Endothelial cell of umbilical vein (primary cell): ENCODE results near the gene CLIC6.

Experiments used
- CTCF ChIP-seq, 2 donors: IDR thresholded peaks; 1 replicate in 1 of 2; 2 replicates in 1 of 2; pipeline ENCODE4 v1.5.1; 2011; ENCODE audit warnings: low read length in 2 of 2, mild to moderate bottlenecking in 2 of 2, moderate library complexity in 2 of 2, control low read depth in 1 of 2, inconsistent platforms in 1 of 2, low read depth in 1 of 2; ENCODE audit not compliant: insufficient read depth in 1 of 2; ENCODE audit errors: extremely low read depth in 1 of 2
- EZH2 ChIP-seq: IDR thresholded peaks from 2 replicates; pipeline ENCODE4 v1.6.1; 2012; ENCODE audit warnings: borderline replicate concordance, low read depth, mild to moderate bottlenecking, moderate library complexity, low read length, inconsistent platforms; ENCODE audit not compliant: severe bottlenecking
- GATA2 ChIP-seq: IDR thresholded peaks from 2 replicates; pipeline ENCODE4 v1.7.0; 2011; ENCODE audit warnings: low read depth, mild to moderate bottlenecking, moderate library complexity, mixed read lengths, low read length; ENCODE audit not compliant: insufficient read length, insufficient read depth
- JUN ChIP-seq: IDR thresholded peaks from 2 replicates; pipeline ENCODE4 v1.6.1; 2011; ENCODE audit warnings: borderline replicate concordance, low read depth; ENCODE audit not compliant: insufficient read length, insufficient read depth
- MAX ChIP-seq: IDR thresholded peaks from 2 replicates; pipeline ENCODE4 v1.6.1; 2011; ENCODE audit not compliant: insufficient read depth, insufficient read length
- MYC ChIP-seq: IDR thresholded peaks from one replicate; pipeline ENCODE4 v1.6.1; 2011; ENCODE audit warnings: mild to moderate bottlenecking, low read depth, low read length
- POLR2A ChIP-seq: IDR thresholded peaks from 2 replicates; pipeline ENCODE4 v1.6.1; 2012; ENCODE audit warnings: low read depth, mild to moderate bottlenecking, control low read depth, low read length
- POLR2AphosphoS5 ChIP-seq: IDR thresholded peaks from 2 replicates; pipeline ENCODE4 v1.6.1; 2012; ENCODE audit warnings: low read depth, mild to moderate bottlenecking, control low read depth, low read length, moderate library complexity; ENCODE audit not compliant: insufficient read depth

- TF ChIP-seq POLR2AphosphoS5 (no peak), CTCF (IDR thresholded peaks at IDR 0.05; ENCODE audit: extremely low read depth in 1 of 2, insufficient read depth in 1 of 2, low read depth in 1 of 2, low read length in 2 of 2) (no peak), MAX (no peak), MYC (no peak), POLR2A (no peak), EZH2 (no peak), JUN (no peak), GATA2 (no peak)
Measured at GRCh38 chr21:34706337-34706736, 37.5 kb downstream of the CLIC6 start.
